SK-N-SH treated with all-trans-retinoic acid at 6 μM for 48 hours (cell line): ENCODE measurements around the gene ASB10.

Experiments
- ARNTL ChIP-seq: fragments of 450-650 bp; formaldehyde crosslinking; IDR thresholded peaks from 2 replicates; pipeline ENCODE4 v1.5.0; 2020; ENCODE audit warnings: low read depth, mild to moderate bottlenecking, moderate library complexity, borderline replicate concordance
- CREB5 ChIP-seq: fragments of 250-450 bp; sonication (Bioruptor Pico); IDR thresholded peaks from 2 replicates; pipeline ENCODE4 v1.5.1; 2020; ENCODE audit warnings: low read depth, mild to moderate bottlenecking, moderate library complexity
- CSRNP3 ChIP-seq: fragments of 250-450 bp; sonication (Bioruptor Pico); IDR thresholded peaks from 2 replicates; pipeline ENCODE4 v1.5.1; 2021; ENCODE audit warnings: mild to moderate bottlenecking, moderate library complexity
- ISL1 ChIP-seq: fragments of 250-450 bp; sonication (Bioruptor Pico); IDR thresholded peaks from 2 replicates; pipeline ENCODE4 v2.1.2; 2022; ENCODE audit warnings: mild to moderate bottlenecking, moderate library complexity
- PATZ1 ChIP-seq: fragments of 250-450 bp; sonication (Bioruptor Pico); IDR thresholded peaks from 2 replicates; pipeline ENCODE4 v1.8.0; 2020; ENCODE audit warnings: mild to moderate bottlenecking, moderate library complexity, borderline replicate concordance
- RARB ChIP-seq: fragments of 250-450 bp; sonication (Bioruptor Pico); IDR thresholded peaks from 2 replicates; pipeline ENCODE4 v1.8.0; 2021; ENCODE audit warnings: mild to moderate bottlenecking, moderate library complexity
- TOX ChIP-seq: fragments of 250-450 bp; sonication (Bioruptor Pico); IDR thresholded peaks from 2 replicates; pipeline ENCODE4 v1.8.0; 2021; ENCODE audit warnings: mild to moderate bottlenecking, moderate library complexity, borderline replicate concordance
- ZFP3 ChIP-seq: fragments of 250-450 bp; sonication (Bioruptor Pico); IDR thresholded peaks from 2 replicates; pipeline ENCODE4 v1.5.0; 2020; ENCODE audit warnings: mild to moderate bottlenecking, moderate library complexity
- ZNF8 ChIP-seq: fragments of 450-650 bp; formaldehyde crosslinking; IDR thresholded peaks from 2 replicates; pipeline ENCODE4 v1.5.0; 2020; ENCODE audit warnings: mild to moderate bottlenecking, moderate library complexity

GRCh38 chr7:151135866-151136843 is 50.9 kb downstream of the ASB10 start:
- no peak for TF ChIP-seq ARNTL
- no peak for TF ChIP-seq ZFP3 (CRISPR knock-in tag)
- TF ChIP-seq TOX (CRISPR knock-in tag), result no peak
- no peak for TF ChIP-seq CREB5 (CRISPR knock-in tag)
- TF ChIP-seq RARB (CRISPR knock-in tag), result no peak
- no peak for TF ChIP-seq ISL1 (CRISPR knock-in tag)
- TF ChIP-seq PATZ1 (CRISPR knock-in tag), result no peak
- TF ChIP-seq CSRNP3 (CRISPR knock-in tag), result no peak
- no peak for TF ChIP-seq ZNF8 (CRISPR knock-in tag)
